NCI-H69 (cell line): ENCODE measurements around the gene CFB.
A peak's percentile ranks its signal among the peaks of the same experiment; 100 is the strongest.
"Not testable (repeated sequence)": the region's sequence is repeated elsewhere in the genome, so short reads cannot be mapped to it uniquely, and the experiment has no call there.

ENCODE experiments used
- DNase-seq: peaks from one replicate; lab custom pipeline; 2025; lab: John Stamatoyannopoulos, UW

Gene CFB

GRCh38 chr6:31971279-31971992, 25.5 kb downstream of the CFB start:
- peak; percentile 74 for DNase-seq

DNA sequence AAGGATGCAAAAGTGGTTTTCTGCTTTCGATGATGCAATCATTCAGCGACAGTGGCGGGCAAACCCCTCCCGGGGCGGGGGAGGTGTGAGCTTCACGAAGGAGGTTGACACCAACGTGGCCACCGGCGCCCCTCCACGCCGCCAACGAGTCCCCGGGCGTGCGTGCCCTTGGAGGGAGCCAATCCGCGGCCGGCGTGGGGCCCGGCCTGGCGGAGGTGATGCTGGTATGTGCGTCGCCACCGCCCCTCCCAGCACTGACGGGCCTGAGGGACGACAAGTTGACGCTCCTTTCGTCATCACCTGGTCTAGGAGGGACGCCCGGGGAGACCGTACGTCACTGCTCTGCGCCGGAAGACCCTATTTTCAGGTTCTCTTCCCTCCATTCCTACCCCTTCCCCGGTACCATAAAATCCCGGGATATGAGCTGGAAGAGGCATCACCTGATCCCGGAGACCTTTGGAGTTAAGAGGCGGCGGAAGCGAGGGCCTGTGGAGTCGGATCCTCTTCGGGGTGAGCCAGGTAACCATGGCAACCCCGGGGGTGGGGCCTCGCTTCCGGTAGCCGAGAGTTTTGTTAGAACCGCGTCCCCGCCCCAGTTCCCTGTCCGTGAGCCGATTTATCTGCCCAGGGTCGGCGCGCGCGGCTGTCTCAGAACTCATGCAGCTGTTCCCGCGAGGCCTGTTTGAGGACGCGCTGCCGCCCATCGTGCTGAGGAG, 26.3 kb downstream of the CFB start, which contains the start of gene DXO:
Gene DXO, minus strand, starts transcription at position 146 of the 716 bp plus-strand sequence. CDS start 463 bp downstream, outside the sequence.
- DNase-seq = peak; percentile 100

- no peak for DNase-seq
Measured at GRCh38 chr6:31972709-31973350, 26.9 kb downstream of the CFB start.

GRCh38 chr6:31976065-31976464, 30.2 kb downstream of the CFB start:
- not testable (repeated sequence) for DNase-seq

GRCh38 chr6:31977816-31978431, 32.0 kb downstream of the CFB start:
- no peak for DNase-seq

DNA sequence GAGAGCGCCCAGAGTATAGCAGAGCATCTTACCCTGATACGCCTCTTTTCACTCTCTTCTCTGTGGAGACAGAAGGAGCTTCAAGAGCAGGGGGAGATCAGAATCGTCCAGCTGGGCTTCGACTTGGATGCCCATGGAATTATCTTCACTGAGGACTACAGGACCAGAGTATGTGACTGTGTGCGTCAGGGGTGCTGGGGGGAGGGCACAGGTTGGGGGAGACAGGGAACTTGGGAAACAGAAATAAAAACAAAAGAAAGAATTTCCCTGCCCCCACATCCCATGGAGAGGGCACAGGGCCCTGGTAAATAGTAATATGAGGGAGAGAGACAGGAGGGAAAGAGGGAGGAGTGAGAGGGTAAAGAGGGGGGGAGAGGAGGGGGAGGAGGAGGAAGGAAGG, 32.9 kb downstream of the CFB start:
- DNase-seq = no peak

- DNase-seq = no peak
Measured at GRCh38 chr6:31979238-31979898, 33.5 kb downstream of the CFB start.

- DNase-seq = not testable (repeated sequence)
Measured at GRCh38 chr6:31980195-31980876, 34.4 kb downstream of the CFB start.

DNA sequence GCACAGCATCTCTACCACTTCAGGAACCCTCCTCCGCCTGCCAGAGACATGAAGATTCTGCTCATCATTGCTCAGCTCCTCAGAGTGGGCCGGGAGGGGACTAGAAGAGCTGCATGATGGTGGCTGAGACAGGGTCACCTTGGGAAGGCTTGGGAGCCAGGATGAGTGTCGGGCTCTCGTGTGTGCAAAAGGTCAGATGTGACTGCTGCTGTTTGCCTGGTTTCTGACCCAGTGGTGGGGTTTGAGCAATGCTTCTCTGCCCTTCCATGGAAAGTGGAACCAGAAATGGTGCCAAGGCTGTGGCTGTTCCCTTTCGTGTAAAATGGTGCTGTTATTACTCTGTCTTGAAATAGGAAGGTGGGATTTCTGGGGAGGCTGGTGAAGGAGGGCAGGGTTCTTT, 35.1 kb downstream of the CFB start:
- not testable (repeated sequence) for DNase-seq

GRCh38 chr6:31981744-31982143, 35.8 kb downstream of the CFB start, which contains the start of gene C4A:
C4A (plus strand) TSS chr6:31982057; CDS start chr6:31982108, 51 bp downstream.
- not testable (repeated sequence) for DNase-seq

- DNase-seq = not testable (repeated sequence)
Measured at GRCh38 chr6:31989363-31989762, 43.5 kb downstream of the CFB start.

- not testable (repeated sequence) for DNase-seq
Measured at GRCh38 chr6:31994421-31994820, 48.5 kb downstream of the CFB start.

DNA sequence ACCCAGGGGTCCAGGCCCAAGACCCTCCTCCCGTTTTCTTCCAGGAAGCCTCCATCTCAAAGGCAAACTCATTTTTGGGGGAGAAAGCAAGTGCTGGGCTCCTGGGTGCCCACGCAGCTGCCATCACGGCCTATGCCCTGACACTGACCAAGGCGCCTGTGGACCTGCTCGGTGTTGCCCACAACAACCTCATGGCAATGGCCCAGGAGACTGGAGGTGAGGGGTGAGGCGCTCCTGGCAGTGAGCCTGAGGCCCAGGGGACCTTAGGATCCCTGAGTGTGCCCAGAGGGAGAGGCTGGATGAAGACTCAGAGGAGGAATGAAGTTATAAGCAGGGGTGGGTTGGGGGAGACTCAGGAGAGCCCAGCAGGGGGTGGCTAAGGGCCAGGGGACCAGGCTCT, 50.5 kb downstream of the CFB start:
- not testable (repeated sequence) for DNase-seq
